Measurements from ENCODE around the gene ADAP1. TPM values are rescaled to one million over a fixed set of nuclear protein-coding genes. Genes with fewer than 3 reads are reported as not detected.

The ADAP1 gene
- total and polyA plus RNA-seq, 12 donors, result 0.29 to 60.2 (median 9.3) TPM

- Histone ChIP-seq H3K36me3 (replicated peaks in 1 of 2) (peaks cover 0 to 36% of the 10 kb centered on the region in 2 donors), H3K27ac (peak overlapping the region in 3 of 5 donors; percentile 26 to 87 (median 87)), H3K27me3 (no peaks in the 10 kb centered on the region), H3K4me3 (no peak overlapping the region), H3K9me3 (replicated peaks in 1 of 3) (no peaks in the 10 kb centered on the region), H3K4me1 (replicated peaks in 1 of 2) (peaks cover 35 to 61% of the 10 kb centered on the region in 2 donors)
- intact Hi-C loops (cut with DNase I), result loop anchor here in 1 of 2 donors (10.0 kb wide), 1 partner anchor 79 kb away; no protein-coding TSS in a partner anchor
- 70 to 84% (median 76%) methylated on average over 13 to 30 of the region's 30 CpGs for WGBS, 4 donors
- TF ChIP-seq CTCF (IDR thresholded peaks at IDR 0.05) (no peak), POLR2A (IDR thresholded peaks at IDR 0.05) (no peak)
- peak in 3 of 7 donors; percentile 2 to 30 (median 23) for DNase-seq
Measured at GRCh38 chr7:885893-886625, 68.4 kb downstream of the ADAP1 start.

GRCh38 chr7:885261-885892 is 69.1 kb downstream of the ADAP1 start:
- WGBS, 4 donors, result 51 to 59% (median 55%) methylated on average over 15 to 25 of the region's 25 CpGs

GRCh38 chr7:884191-885003 is 70.1 kb downstream of the ADAP1 start:
- Histone ChIP-seq H3K9me3 (replicated peaks in 1 of 3) (no peaks in the 10 kb centered on the region), H3K4me1 (replicated peaks in 1 of 2) (peaks cover 36 to 77% of the 10 kb centered on the region in 2 donors), H3K36me3 (replicated peaks in 1 of 2) (peaks cover 0 to 29% of the 10 kb centered on the region in 2 donors), H3K27me3 (no peaks in the 10 kb centered on the region), H3K27ac (peak overlapping the region; percentile 55 to 87 (median 66)), H3K4me3 (no peak overlapping the region)
- DNase-seq, result peak; percentile 68 to 87 (median 82)
- TF ChIP-seq CTCF (IDR thresholded peaks at IDR 0.05), result no peak
- peak in 1 of 2 donors; percentile 52 for TF ChIP-seq POLR2A (IDR thresholded peaks at IDR 0.05)
- WGBS, 4 donors, result 50 to 70% (median 57%) methylated on average over 20 to 31 of the region's 31 CpGs
- intact Hi-C loops (cut with DNase I), result loop anchor here in 1 of 2 donors (10.0 kb wide), 1 partner anchor 80 kb away; no protein-coding TSS in a partner anchor

More at GRCh38 chr7:885261-885892, 69.1 kb downstream of the ADAP1 start:
- peak in 4 of 7 donors; percentile 37 to 59 (median 52) for DNase-seq
- H3K9me3 ChIP-seq (replicated peaks in 1 of 3), result no peaks in the 10 kb centered on the region
- H3K4me3 ChIP-seq, result no peak overlapping the region
- TF ChIP-seq CTCF (IDR thresholded peaks at IDR 0.05) (no peak), POLR2A (IDR thresholded peaks at IDR 0.05) (no peak)
- H3K27me3 ChIP-seq, result no peaks in the 10 kb centered on the region
- H3K36me3 ChIP-seq (replicated peaks in 1 of 2), result peaks cover 0 to 30% of the 10 kb centered on the region in 2 donors
- intact Hi-C loops (cut with DNase I), result loop anchor here in 1 of 2 donors (10.0 kb wide), 1 partner anchor 79 kb away; no protein-coding TSS in a partner anchor
- H3K4me1 ChIP-seq (replicated peaks in 1 of 2), result peaks cover 35 to 67% of the 10 kb centered on the region in 2 donors
- H3K27ac ChIP-seq, result peak overlapping the region in 3 of 5 donors; percentile 66 to 87 (median 82)

Measured in adrenal gland (tissue), 12 donors.